Measurements from ENCODE around the gene ANKRD23. TPM values are rescaled to one million over a fixed set of nuclear protein-coding genes. Genes with fewer than 3 reads are reported as not detected.
"Not testable (repeated sequence)": the region's sequence is repeated elsewhere in the genome, so short reads cannot be mapped to it uniquely, and the experiment has no call there.

ANKRD23 gene
- polyA plus RNA-seq = 1.3 TPM

GRCh38 chr2:96843538-96844268, at the start of gene ANKRD23:
Gene ANKRD23 (minus strand): TSS chr2:96844021. CDS start chr2:96843992, 29 bp downstream.
- Mint-ChIP-seq H3K27ac (peak within 1 kb of the TSS; percentile 6 to 81 (median 47)), H3K4me1 (peaks cover 0 to 10% (median 3%) of the 10 kb centered on the region in 3 donors), H3K27me3 (no peaks in the 10 kb centered on the region), H3K9me3 (no peaks in the 10 kb centered on the region), H3K4me3 (peak within 1 kb of the TSS in 1 of 4 donors; percentile 6), H3K36me3 (peaks cover 14% of the 10 kb centered on the region)

- H3K4me3 Mint-ChIP-seq = no peak overlapping the region
- no peaks in the 10 kb centered on the region for H3K36me3 Mint-ChIP-seq
- no peak overlapping the region for H3K27ac Mint-ChIP-seq
- peaks cover 10 to 12% (median 12%) of the 10 kb centered on the region in 3 donors for H3K4me1 Mint-ChIP-seq
- H3K27me3 Mint-ChIP-seq = no peaks in the 10 kb centered on the region
- no peaks in the 10 kb centered on the region for H3K9me3 Mint-ChIP-seq
Observed at GRCh38 chr2:96891591-96892333, 47.9 kb upstream of the ANKRD23 start.

- Mint-ChIP-seq H3K4me3 (no peak overlapping the region), H3K4me1 (peaks cover 10 to 12% (median 10%) of the 10 kb centered on the region in 3 donors)
Observed at GRCh38 chr2:96890726-96891385, 47.0 kb upstream of the ANKRD23 start.

GRCh38 chr2:96890252-96890651, 46.4 kb upstream of the ANKRD23 start:
- Mint-ChIP-seq H3K27me3 (no peaks in the 10 kb centered on the region), H3K27ac (peak overlapping the region in 1 of 3 donors; percentile 23), H3K9me3 (no peaks in the 10 kb centered on the region), H3K4me3 (no peak overlapping the region), H3K4me1 (peaks cover 10 to 12% (median 10%) of the 10 kb centered on the region in 3 donors), H3K36me3 (no peaks in the 10 kb centered on the region)

More at GRCh38 chr2:96890726-96891385, 47.0 kb upstream of the ANKRD23 start:
- Mint-ChIP-seq H3K36me3 (no peaks in the 10 kb centered on the region), H3K27me3 (no peaks in the 10 kb centered on the region), H3K9me3 (no peaks in the 10 kb centered on the region), H3K27ac (no peak overlapping the region)

- peaks cover 10 to 12% (median 10%) of the 10 kb centered on the region in 3 donors for H3K4me1 Mint-ChIP-seq
- H3K27me3 Mint-ChIP-seq, H3K27ac Mint-ChIP-seq, H3K9me3 Mint-ChIP-seq, H3K36me3 Mint-ChIP-seq: not testable (repeated sequence)
- H3K4me3 Mint-ChIP-seq = peak overlapping the region in 1 of 4 donors; percentile 11
Observed at GRCh38 chr2:96889502-96889901, 45.7 kb upstream of the ANKRD23 start.

- no peaks in the 10 kb centered on the region for H3K9me3 Mint-ChIP-seq
- H3K27me3 Mint-ChIP-seq = no peaks in the 10 kb centered on the region
- H3K4me1 Mint-ChIP-seq = peaks cover 10 to 12% (median 10%) of the 10 kb centered on the region in 3 donors
- H3K27ac Mint-ChIP-seq = peak overlapping the region; percentile 50 to 94 (median 63)
- H3K36me3 Mint-ChIP-seq = no peaks in the 10 kb centered on the region
- peak overlapping the region in 1 of 4 donors; percentile 63 for H3K4me3 Mint-ChIP-seq
Observed at GRCh38 chr2:96888072-96889011, 44.5 kb upstream of the ANKRD23 start.

- Mint-ChIP-seq H3K4me3 (peak overlapping the region in 1 of 4 donors; percentile 80), H3K4me1 (peaks cover 10 to 12% (median 10%) of the 10 kb centered on the region in 3 donors), H3K36me3 (no peaks in the 10 kb centered on the region), H3K27ac (peak overlapping the region in 1 of 3 donors; percentile 94), H3K9me3 (no peaks in the 10 kb centered on the region), H3K27me3 (no peaks in the 10 kb centered on the region)
Observed at GRCh38 chr2:96887493-96888012, 43.7 kb upstream of the ANKRD23 start.

GRCh38 chr2:96885432-96886347, 41.9 kb upstream of the ANKRD23 start:
- H3K27ac Mint-ChIP-seq = peak overlapping the region in 1 of 3 donors; percentile 73
- H3K4me3 Mint-ChIP-seq = no peak overlapping the region
- H3K9me3 Mint-ChIP-seq = no peaks in the 10 kb centered on the region
- H3K36me3 Mint-ChIP-seq = no peaks in the 10 kb centered on the region
- H3K27me3 Mint-ChIP-seq = peaks cover 2% of the 10 kb centered on the region
- peaks cover 10 to 12% (median 10%) of the 10 kb centered on the region in 3 donors for H3K4me1 Mint-ChIP-seq

GRCh38 chr2:96884299-96885094, 40.7 kb upstream of the ANKRD23 start:
- H3K4me1 Mint-ChIP-seq = peaks cover 10 to 12% (median 10%) of the 10 kb centered on the region in 3 donors
- H3K27me3 Mint-ChIP-seq = peaks cover 4% of the 10 kb centered on the region
- H3K36me3 Mint-ChIP-seq = no peaks in the 10 kb centered on the region
- no peaks in the 10 kb centered on the region for H3K9me3 Mint-ChIP-seq
- no peak overlapping the region for H3K27ac Mint-ChIP-seq
- H3K4me3 Mint-ChIP-seq = no peak overlapping the region

- Mint-ChIP-seq H3K4me1 (peaks cover 8 to 10% (median 8%) of the 10 kb centered on the region in 3 donors), H3K27me3 (peaks cover 5% of the 10 kb centered on the region), H3K36me3 (no peaks in the 10 kb centered on the region), H3K9me3 (no peaks in the 10 kb centered on the region), H3K4me3 (no peak overlapping the region), H3K27ac (no peak overlapping the region)
Observed at GRCh38 chr2:96883306-96883705, 39.5 kb upstream of the ANKRD23 start.

GRCh38 chr2:96882906-96883305, 39.1 kb upstream of the ANKRD23 start:
- no peak overlapping the region for H3K4me3 Mint-ChIP-seq
- H3K27ac Mint-ChIP-seq = no peak overlapping the region
- peaks cover 4 to 6% (median 5%) of the 10 kb centered on the region in 3 donors for H3K4me1 Mint-ChIP-seq
- H3K36me3 Mint-ChIP-seq = no peaks in the 10 kb centered on the region
- H3K27me3 Mint-ChIP-seq = peaks cover 7% of the 10 kb centered on the region
- no peaks in the 10 kb centered on the region for H3K9me3 Mint-ChIP-seq

- Mint-ChIP-seq H3K4me3 (no peak overlapping the region), H3K27ac (no peak overlapping the region), H3K36me3 (no peaks in the 10 kb centered on the region)
Observed at GRCh38 chr2:96882230-96882629, 38.4 kb upstream of the ANKRD23 start.

More at GRCh38 chr2:96882230-96882629, 38.4 kb upstream of the ANKRD23 start:
- peaks cover 0 to 2% (median under 1%) of the 10 kb centered on the region in 3 donors for H3K4me1 Mint-ChIP-seq
- no peaks in the 10 kb centered on the region for H3K9me3 Mint-ChIP-seq
- H3K27me3 Mint-ChIP-seq = peaks cover 8% of the 10 kb centered on the region

Data from IgD-negative memory B cell (primary cell).